HK-2 (cell line): ENCODE measurements around the gene RAP1GAP2.

Source experiments
- DNase-seq: peaks from one replicate; pipeline ENCODE4 v3.0.0-alpha.2; 2018; ENCODE audit not compliant: unreplicated experiment

Gene RAP1GAP2

DNA sequence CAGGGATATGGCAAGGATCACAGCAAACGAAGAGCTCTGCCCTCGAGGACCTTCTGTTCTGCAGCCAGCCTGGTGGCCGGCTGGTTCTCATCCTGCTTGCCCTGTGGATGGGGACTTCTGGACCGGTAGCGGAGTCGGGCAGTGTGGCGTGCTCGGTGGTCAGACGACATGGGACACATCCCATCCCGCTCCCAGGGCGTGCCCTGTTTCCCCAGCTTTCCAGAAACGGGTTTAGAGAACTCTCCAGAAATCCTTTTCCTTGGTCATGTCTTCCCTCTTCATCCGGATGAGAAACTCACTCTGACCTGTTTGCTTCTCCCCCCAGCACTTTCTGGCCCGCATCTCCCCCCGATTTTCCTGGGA lies 151.3 kb downstream of the RAP1GAP2 start:
- no peak for DNase-seq

DNA sequence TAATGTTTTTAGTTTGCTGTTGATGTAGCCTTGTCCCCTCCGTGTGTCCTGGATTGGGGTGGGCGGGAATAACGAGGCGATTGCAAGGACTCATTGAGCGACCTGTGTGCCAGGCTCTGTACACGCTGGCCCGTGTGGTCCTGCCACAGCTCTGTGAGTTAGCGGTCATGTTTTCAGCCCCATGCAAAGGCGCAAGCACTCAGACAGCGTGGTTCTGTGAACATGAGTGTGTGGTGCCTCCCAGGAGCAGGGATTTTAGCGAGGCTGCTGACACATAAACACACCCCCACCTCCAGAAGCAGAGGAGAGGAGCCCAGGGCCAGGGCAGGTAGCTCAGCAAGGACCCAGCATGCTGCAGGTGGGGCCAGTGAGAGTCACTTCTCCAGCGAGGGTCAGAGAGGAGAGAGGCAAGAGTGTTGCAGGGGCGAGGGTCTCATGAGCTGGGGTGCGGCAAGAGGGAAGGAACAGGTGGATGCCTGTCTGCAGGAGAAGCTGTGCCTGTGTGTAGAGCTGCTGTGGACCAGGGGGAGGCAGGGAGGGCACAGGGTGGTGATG lies 151.8 kb downstream of the RAP1GAP2 start:
- DNase-seq: no peak

DNA sequence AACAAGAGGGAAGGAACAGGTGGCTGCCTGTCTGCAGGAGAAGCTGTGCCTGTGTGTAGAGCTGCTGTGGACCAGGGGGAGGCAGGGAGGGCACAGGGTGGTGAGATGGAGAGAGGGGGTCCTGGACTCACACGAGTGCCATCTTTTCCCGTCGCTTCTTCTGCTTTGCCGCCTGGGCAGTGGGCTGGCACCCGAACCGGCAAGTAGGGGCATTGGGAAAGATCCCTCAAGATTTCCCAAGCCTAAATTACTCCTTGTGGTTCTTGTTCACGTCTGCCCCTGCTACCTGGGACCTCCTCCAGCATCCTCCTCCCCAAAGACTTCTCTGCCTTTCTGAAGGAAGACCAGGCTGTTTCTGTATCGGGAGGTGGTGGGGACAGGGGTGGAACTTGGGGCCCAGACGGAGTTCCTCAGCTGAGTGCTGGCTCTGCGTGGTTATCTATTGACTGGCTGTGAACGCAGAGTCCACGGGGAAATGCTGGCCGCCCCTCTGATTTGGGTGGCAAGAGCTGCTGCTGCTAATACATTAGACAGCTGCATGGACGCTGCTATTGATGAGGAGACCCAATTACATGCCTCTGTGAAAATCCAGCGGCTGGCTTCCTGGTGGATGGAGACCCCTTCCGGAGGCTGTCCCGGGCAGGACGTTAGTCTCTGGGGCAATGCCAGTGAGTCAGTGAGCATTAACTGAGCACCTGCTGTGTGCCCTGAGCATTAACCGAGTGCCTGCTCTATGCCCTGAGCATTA lies 152.7 kb downstream of the RAP1GAP2 start:
- DNase-seq: no peak

DNA sequence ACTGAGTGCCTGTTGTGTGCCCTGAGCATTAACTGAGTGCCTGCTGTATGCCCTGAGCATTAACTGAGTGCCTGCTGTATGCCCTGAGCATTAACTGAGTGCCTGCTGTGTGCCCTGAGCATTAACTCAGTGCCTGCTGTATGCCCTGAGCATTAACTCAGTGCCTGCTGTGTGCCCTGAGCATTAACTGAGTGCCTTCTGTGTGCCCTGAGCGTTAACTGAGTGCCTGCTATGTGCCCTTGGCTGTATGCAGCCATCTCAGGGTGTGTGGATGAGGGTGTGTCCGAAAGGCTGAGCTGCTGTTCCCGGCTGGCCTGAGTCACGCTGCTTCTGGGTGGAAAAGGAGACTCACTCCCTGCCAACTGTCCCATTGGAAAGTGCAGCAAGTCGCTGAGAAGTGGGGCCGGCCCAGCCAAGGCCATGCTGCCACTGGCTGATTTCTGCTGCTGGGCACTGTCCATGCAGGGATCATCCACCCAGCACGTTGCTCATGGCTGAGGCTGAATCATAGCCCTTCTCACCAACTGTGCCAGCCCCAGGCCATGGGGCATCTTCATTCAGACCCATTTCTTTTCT lies 153.3 kb downstream of the RAP1GAP2 start:
- DNase-seq: no peak

DNA sequence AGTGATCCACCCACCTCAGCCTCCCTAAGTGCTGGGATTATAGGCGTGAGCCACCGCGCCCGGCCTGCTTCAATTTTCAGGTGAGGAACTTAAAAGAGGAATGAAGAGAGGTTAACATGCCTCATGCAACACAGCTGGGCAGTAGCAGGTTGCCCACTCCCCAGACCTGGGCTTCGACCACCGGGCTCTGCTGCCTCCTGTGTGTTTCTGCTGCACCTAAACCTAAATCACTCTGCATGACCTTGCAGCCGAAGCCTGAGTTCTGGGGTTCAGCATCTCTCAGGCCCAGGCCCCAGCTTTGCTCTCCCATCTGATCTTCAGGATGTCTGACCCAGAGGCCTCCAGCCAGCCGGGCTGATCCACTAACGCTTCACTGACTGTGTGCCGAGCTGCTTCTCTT lies 154.6 kb downstream of the RAP1GAP2 start:
- no peak for DNase-seq

DNA sequence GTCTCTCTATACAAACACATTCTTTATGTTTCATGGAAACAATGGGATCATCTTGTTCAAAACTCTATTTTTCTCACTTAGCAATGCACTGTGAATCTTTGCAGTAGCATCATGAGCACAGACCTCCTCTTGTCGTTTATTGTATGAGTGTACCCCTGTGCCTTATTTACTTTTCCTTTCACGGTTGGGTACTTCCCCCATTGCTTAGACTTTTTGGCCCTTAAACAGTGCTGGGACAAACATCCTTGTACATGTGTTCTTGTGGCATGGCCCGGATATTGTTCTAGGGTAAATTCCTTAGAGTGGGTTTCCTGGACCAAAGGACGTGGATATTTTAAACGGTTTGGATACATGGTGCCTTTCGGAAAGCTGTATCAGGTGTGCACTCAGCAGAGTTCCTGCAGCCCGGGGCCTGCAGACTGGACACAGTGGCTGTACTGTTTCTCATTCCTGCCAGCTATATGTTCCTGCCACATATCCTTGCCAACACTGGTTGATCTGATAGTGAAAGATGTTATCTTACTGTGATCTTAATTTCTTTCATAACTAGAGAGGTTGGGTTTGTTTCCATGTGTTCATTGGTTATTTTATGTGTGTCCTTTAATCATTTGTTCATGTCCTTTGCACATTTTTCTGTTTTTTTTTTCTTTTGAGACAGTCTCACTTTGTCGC lies 156.1 kb downstream of the RAP1GAP2 start:
- no peak for DNase-seq

DNA sequence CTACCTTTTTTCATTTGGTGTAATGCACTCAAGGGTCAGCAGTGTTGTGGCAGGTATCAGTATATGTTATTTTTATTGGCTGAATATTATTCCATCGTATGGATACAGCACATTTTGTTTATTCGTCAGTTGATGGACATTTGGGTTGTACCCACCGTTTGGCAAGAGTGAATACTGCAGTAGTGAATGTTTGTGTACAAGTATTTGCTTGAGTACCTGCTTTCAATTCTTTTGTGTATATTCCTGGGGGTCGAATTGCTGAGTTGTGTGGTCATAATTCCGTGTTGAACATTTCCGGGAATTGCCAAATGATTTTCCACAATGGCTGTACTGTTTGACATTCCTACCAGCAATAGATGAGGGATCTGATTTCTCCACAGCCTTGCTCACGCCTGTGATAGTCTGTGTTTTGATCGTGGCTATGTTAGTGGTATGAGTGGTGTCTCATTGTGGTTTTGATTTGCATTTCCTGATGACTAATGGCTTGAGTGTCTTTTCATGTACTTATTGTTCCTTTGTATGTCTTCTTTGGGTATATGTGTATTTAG lies 158.7 kb downstream of the RAP1GAP2 start:
- DNase-seq: peak; percentile 43

DNA sequence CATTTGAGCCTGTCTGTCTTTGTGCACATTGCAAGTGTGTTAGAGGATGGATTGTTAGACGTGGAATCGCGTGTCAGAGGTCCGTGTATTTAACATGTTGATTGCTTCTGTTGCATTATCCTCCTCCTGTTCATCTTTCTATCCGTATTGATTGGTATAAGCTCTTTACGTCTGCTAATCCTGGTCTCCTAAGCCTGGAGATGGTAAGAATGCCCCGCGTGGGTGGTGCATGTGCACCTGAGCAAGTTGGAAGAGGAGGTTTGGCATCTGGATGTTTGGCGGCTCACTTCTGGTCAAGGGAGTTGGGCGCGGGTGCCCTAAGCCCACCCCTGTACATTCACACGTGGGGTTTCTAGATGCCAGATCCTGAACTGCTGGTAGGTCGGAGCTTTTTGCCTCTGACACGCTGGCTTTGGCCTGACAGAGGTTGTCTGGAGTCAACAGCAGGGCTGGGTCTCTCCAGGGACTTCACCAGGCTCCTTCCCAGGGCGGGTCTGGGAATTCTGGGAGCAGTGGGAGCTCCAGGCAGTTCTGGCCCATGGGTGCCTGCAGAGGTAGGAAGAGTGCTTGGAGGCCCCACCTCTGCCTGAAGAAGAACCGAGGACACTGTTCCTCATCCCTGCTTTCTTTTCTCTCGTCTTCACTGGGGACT lies 159.8 kb downstream of the RAP1GAP2 start:
- no peak for DNase-seq

DNA sequence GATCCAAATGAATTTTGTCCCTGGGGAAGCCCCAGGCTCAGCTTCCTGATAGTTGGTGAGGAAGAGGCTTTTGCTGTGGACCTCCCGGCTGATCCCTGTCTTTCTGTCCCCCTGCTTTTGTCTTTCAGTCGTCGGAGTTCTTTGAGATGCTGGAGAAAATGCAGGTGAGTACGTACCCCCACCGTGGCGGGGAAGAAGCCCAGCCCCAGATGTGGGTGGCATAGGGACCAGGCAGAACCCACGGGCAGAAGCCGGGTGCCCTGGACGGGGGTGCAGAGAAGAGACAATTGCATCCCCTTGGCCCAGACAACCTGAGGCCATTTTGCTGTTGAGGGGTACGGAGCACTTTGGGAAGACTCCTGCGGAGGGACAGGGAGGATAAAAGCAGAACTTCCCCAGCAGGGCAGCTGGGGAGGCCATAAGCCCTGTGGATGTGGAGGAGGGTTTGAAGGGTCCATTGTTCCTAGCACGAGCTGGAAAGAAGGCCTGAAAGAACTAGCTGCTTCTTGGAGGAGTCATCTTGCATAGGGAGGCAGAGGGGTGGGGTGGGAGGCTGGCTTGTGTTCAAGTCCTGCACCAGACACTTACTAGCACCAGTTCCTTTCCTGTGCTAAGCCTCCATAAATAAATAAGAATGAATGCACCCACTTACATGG lies 161.5 kb downstream of the RAP1GAP2 start:
- no peak for DNase-seq

DNA sequence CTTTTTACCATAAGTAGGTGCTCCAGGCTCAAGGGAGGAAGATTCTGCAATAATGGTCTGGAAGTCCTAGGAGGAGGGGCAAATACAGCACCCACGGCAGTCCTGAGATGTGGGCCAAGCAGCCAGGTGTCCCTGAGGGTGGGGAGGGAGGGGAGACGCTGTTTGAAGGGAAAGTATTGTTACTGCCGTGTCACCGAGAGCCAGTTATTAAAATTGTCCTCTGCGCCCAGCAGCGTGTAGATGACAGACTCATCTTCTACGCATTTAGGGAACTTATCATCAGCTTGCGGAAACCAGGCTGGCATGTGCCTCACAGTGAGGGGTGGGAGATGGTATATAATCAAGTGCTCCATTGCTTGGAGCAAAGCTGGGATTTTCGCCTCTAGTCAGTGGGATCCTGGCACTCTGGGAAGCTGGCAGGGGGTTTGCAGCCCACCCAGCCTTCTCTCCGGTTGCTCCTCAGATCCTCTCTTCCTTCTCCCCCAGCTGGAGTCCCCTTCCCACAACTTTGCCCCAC lies 162.5 kb downstream of the RAP1GAP2 start:
- no peak for DNase-seq

DNA sequence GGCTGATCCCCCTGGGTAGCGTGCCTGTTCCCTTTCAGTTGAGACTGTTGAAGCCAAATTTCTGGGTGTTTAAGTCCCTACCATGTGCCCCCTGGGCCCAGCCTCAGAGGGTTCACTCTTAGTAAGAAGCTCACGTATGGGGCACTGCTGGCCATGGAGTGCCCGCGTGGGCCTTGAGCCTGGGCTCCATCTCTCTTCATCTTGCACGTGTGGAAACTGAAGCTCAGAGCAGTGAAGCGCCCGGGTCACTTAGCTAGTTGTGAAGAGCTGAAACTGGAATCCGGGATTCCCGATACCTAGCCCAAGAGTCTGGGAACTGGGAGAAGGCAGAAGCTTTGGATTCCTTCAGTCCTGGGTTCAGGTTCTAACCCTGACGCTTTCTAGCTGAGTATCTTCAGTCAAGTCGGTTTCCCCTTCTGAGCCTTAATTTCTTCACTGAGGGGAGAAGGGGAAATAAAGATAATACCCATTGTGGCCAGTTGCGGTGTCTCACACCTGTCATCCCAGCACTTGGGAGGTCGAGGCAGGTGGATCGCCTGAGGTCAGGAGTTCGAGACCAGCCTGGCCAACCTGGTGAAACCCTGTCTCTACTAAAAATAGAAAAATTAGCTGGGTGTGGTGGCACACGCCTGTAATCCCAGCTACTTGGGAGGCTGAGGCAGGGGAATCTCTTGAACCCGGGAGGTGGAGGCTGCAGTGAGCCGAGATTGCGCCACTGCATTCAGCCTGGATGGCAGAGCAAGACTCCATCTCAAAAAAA lies 163.3 kb downstream of the RAP1GAP2 start:
- no peak for DNase-seq

DNA sequence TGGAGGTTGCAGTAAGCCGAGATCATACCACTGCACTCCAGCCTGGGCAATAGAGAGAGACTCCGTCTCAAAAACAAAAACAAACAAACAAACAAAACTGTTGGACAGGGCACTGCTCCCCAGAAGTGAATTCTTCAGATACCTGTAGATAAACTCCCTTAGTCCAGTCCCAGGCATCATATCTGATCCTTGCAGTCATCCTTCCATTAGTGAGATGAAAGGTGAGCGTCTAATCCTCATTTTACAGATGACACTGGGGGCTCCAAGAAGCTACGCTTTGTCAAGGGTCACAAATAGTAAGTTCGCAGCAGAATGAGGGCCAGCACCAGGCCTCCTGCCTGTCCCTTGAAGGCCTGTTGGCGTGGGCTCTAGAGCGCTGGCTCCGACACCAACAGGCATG lies 165.2 kb downstream of the RAP1GAP2 start:
- no peak for DNase-seq

DNA sequence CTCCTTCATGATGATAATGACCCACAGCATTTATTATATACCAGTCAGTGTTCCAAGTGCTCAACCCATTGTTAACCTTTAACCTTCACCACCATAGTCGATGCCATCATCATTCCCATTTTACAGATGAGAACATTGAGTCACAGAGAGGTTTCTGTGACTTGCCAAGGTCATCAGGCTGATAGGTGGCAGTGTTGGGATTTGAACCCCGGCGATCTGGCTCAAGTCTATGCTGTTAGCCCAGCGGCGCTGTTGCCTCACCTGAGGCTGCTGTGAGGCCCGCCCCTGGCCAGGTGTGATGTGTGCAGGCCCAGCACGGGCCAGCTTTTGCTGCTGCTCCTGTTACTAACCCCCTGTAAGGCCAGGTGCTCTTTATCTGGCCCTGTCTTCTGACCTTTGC lies 166.0 kb downstream of the RAP1GAP2 start:
- no peak for DNase-seq

DNA sequence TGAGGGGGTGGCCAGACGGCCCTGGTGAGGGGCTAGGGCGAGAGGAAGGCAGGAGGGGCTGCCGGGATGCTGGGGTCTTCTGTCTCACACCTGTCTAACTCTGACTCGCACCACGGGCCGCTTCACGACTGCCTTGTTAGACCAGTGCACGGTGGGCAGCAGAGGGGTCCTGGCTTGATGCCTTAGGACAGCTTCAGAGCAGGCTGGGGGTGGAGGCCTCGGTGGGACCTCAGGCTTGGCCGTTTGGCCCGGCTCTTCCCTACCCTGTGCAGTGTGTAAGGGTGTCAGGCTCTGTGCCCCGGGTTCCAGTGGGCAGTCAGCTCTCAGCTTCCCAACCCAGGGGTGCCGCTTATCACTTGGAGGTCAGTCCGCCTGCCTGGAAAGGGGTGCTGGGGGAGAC lies 166.5 kb downstream of the RAP1GAP2 start:
- DNase-seq: no peak

DNA sequence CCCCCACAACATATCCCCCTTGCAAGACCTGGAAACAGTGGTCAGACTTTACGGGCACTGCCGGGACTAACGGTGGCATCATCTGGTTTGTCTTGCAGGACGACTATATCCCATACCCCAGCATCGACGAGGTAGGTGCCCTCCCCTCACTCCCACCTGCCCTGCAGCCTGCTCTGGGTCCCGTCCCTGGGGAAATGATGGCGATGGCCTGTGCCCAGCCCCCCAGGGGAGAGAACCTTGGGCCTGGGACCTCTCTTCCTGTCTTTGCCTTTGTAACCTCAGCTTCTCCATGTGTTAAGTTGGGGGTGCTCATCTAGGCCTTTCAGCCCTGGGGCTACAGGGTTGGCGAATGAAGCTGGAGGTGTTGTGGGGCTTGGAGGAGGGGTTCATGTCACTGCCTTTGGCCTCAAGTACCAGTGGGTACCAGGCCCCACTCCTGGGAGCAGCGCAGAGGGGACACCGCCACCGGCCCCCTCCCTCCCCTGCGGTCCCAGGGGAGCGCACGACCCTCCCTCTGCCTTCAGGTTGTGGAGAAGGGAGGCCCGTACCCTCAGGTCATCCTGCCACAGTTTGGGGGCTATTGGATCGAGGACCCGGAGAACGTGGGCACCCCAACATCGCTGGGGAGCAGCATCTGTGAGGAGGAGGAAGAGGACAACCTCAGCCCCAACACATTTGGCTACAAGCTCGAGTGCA lies 167.2 kb downstream of the RAP1GAP2 start:
- DNase-seq: no peak

DNA sequence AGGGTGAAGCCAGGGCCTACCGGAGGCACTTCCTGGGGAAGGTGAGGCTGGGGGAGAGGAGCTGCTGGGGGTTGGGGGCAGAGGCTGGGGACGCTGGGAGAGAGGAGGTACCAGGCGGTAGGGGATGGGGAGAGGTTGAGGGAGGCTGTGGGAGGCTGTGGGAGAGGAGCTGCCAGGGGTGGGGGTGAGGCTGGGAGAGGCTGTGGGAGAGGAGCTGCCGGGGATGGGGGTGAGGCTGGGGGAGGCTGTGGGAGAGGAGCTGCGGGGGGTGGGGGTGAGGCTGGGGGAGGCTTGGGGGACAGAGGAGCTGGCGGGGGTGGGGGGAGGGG lies 167.8 kb downstream of the RAP1GAP2 start:
- DNase-seq: no peak

DNA sequence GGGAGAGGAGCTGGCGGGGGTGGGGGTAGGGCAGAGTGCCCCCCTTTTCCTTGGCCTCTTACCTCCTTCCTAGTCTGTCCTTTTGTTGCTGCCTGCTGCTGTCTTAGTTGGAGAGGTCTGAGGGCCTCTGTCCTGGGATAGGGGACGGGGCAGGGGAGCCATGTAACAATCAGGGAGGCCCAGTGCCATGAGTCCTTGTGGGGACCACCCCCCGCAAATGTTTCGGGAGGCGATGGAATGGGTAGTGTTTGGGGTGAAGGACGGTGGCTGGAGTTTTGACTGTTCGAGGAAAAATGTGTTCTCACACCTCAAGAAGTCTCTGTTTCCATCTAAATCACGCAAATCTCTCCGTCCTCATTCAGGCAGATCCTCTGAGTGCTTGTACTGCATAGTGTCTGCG lies 168.1 kb downstream of the RAP1GAP2 start:
- DNase-seq: no peak

DNA sequence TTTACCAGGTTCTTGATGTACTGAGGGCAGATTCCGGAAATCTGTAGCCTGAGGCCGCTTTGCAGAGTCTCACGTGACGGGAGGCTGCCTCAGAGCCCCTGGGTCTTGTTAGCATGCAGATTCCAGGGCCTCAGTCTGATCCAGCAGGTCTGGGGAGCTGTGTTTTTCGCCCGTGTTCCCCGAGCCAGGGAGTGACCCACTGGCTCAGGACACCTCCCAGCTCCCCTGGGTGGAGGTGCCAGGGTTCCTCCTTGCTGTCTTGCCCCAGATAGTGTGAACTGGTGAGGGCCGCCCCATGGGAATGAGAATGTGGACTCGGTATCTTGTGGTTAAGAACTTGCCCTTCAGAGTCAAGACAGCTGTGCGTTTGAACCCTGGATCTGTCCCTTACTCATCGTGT lies 168.6 kb downstream of the RAP1GAP2 start:
- DNase-seq: no peak

DNA sequence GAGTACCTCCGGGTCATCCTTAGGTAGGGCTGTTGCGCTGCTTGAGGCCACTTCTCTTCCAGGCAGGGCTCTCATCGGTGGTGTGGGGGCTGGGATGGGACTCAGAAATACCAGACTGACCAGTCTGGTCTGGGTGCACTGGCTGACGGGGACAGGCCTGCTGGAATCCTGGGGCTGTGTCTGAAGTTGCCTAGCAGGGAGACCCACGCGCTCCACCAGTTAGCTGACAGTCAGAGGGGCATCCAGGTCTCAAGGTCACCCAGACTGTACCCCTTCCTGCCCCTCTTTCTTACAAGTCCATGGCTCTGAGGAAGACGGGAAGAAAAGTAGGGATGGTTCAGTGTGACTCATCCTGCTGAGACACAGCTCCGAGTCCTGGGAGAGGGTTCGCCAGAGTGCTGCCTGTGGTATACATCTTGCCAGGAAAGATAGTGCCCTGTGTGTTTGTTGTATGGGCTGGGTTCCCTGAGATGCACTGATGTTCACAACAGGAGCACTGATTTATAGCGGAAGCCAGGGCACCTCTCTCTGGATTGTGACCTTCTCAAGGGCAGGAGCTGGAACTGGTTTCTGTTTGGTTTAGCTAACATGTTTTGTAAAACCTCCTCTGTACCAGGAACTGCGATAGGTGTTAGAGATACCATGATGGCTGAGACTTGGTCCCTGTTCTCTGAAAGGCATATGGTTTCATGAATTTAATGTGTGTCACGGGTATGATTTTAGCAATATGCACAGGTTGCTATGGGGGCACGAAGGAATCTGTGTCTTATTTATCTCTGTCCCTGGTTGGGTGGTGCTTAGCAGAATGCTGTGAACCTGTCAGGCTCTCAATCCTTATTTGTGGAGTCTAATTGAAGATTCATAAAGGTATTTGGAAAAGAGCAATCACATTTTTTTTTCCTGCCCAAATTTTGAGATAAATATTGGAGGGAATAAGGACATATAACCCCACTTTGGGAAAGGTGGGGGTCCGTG lies 169.7 kb downstream of the RAP1GAP2 start:
- peak; percentile 10 for DNase-seq
